Measurements from ENCODE around the gene STAG1.

The STAG1 gene

GRCh38 chr3:136676009-136676408 lies 76.2 kb downstream of the STAG1 start:
- H3K9ac ChIP-seq (ENCODE audit: low read length), result no peak overlapping the region
- no peaks in the 10 kb centered on the region for H3K36me3 ChIP-seq (replicated peaks; ENCODE audit: low read depth, low read length)
- H2AFZ ChIP-seq (ENCODE audit: low read depth, low read length), result no peak overlapping the region
- TF ChIP-seq EZH2phosphoT487 (IDR thresholded peaks at IDR 0.05; ENCODE audit: low read depth), result no peak
- TF ChIP-seq CTCF (IDR thresholded peaks at IDR 0.05; ENCODE audit: low read depth, low read length), result no peak
- H3K4me1 ChIP-seq (ENCODE audit: low read length), result peaks cover 12% of the 10 kb centered on the region
- peaks cover 11% of the 10 kb centered on the region; the same call in 1 of the 2 replicates for H4K20me1 ChIP-seq (ENCODE audit: insufficient read depth, low read length)
- no peak overlapping the region for H3K4me2 ChIP-seq (ENCODE audit: low read length)
- H3K27me3 ChIP-seq (ENCODE audit: low read depth, low read length), result no peaks in the 10 kb centered on the region
- H3K9me3 ChIP-seq (ENCODE audit: insufficient read depth, low read length), result no peaks in the 10 kb centered on the region
- H3K27ac ChIP-seq (ENCODE audit: low read length), result no peak overlapping the region
- peaks cover 69% of the 10 kb centered on the region for H3K79me2 ChIP-seq (ENCODE audit: low read length)
- H3K4me3 ChIP-seq (ENCODE audit: low read length), result no peak overlapping the region

GRCh38 chr3:136675150-136675858 lies 76.9 kb downstream of the STAG1 start:
- Histone ChIP-seq H3K4me1 (ENCODE audit: low read length) (peaks cover 12% of the 10 kb centered on the region), H3K79me2 (ENCODE audit: low read length) (peaks cover 72% of the 10 kb centered on the region), H3K9ac (ENCODE audit: low read length) (no peak overlapping the region), H3K27ac (ENCODE audit: low read length) (no peak overlapping the region), H3K36me3 (replicated peaks; ENCODE audit: low read depth, low read length) (no peaks in the 10 kb centered on the region), H3K4me2 (ENCODE audit: low read length) (no peak overlapping the region), H3K9me3 (ENCODE audit: insufficient read depth, low read length) (no peaks in the 10 kb centered on the region), H3K4me3 (ENCODE audit: low read length) (no peak overlapping the region), H3K27me3 (ENCODE audit: low read depth, low read length) (no peaks in the 10 kb centered on the region), H2AFZ (ENCODE audit: low read depth, low read length) (no peak overlapping the region), H4K20me1 (ENCODE audit: insufficient read depth, low read length) (peaks cover 11% of the 10 kb centered on the region; the same call in 1 of the 2 replicates)
- no peak for TF ChIP-seq EZH2phosphoT487 (IDR thresholded peaks at IDR 0.05; ENCODE audit: low read depth)
- no peak for TF ChIP-seq CTCF (IDR thresholded peaks at IDR 0.05; ENCODE audit: low read depth, low read length)

- H3K27me3 ChIP-seq (ENCODE audit: low read depth, low read length), result no peaks in the 10 kb centered on the region
- no peak overlapping the region for H2AFZ ChIP-seq (ENCODE audit: low read depth, low read length)
- H3K9me3 ChIP-seq (ENCODE audit: insufficient read depth, low read length), result no peaks in the 10 kb centered on the region
- no peak for TF ChIP-seq CTCF (IDR thresholded peaks at IDR 0.05; ENCODE audit: low read depth, low read length)
- TF ChIP-seq EZH2phosphoT487 (IDR thresholded peaks at IDR 0.05; ENCODE audit: low read depth), result no peak
- peaks cover 78% of the 10 kb centered on the region for H3K79me2 ChIP-seq (ENCODE audit: low read length)
- H4K20me1 ChIP-seq (ENCODE audit: insufficient read depth, low read length), result peaks cover 11% of the 10 kb centered on the region; the same call in 1 of the 2 replicates
- no peak overlapping the region for H3K9ac ChIP-seq (ENCODE audit: low read length)
- no peaks in the 10 kb centered on the region for H3K36me3 ChIP-seq (replicated peaks; ENCODE audit: low read depth, low read length)
- peaks cover 12% of the 10 kb centered on the region for H3K4me1 ChIP-seq (ENCODE audit: low read length)
- H3K4me3 ChIP-seq (ENCODE audit: low read length), result no peak overlapping the region
- no peak overlapping the region for H3K4me2 ChIP-seq (ENCODE audit: low read length)
- H3K27ac ChIP-seq (ENCODE audit: low read length), result no peak overlapping the region
These were observed 79.7 kb downstream of the STAG1 start for GRCh38 chr3:136672457-136672856.

GRCh38 chr3:136671921-136672320 lies 80.3 kb downstream of the STAG1 start:
- H4K20me1 ChIP-seq (ENCODE audit: insufficient read depth, low read length), result peaks cover 11% of the 10 kb centered on the region; the same call in 1 of the 2 replicates
- H3K79me2 ChIP-seq (ENCODE audit: low read length), result peaks cover 73% of the 10 kb centered on the region
- no peaks in the 10 kb centered on the region for H3K36me3 ChIP-seq (replicated peaks; ENCODE audit: low read depth, low read length)
- no peak overlapping the region for H3K4me2 ChIP-seq (ENCODE audit: low read length)
- H3K27ac ChIP-seq (ENCODE audit: low read length), result no peak overlapping the region
- TF ChIP-seq CTCF (IDR thresholded peaks at IDR 0.05; ENCODE audit: low read depth, low read length) (no peak), EZH2phosphoT487 (IDR thresholded peaks at IDR 0.05; ENCODE audit: low read depth) (no peak)
- H3K4me1 ChIP-seq (ENCODE audit: low read length), result peaks cover 12% of the 10 kb centered on the region
- no peak overlapping the region for H2AFZ ChIP-seq (ENCODE audit: low read depth, low read length)
- H3K27me3 ChIP-seq (ENCODE audit: low read depth, low read length), result no peaks in the 10 kb centered on the region
- H3K4me3 ChIP-seq (ENCODE audit: low read length), result no peak overlapping the region
- no peaks in the 10 kb centered on the region for H3K9me3 ChIP-seq (ENCODE audit: insufficient read depth, low read length)
- no peak overlapping the region for H3K9ac ChIP-seq (ENCODE audit: low read length)

Data from OCI-LY3 (cell line).